GM12891 (cell line): ENCODE results near the gene BOK.

ENCODE experiments used
- POLR2AphosphoS5 ChIP-seq: IDR thresholded peaks from 2 replicates; pipeline ENCODE4 v1.6.1; 2011; ENCODE audit warnings: low read depth, low read length, control low read depth
- TAF1 ChIP-seq: IDR thresholded peaks from 2 replicates; pipeline ENCODE4 v1.6.1; 2011; ENCODE audit warnings: low read depth, low read length, control low read depth

- TF ChIP-seq POLR2AphosphoS5 (no peak), TAF1 (no peak)
Observed at GRCh38 chr2:241570961-241571581, 12.5 kb downstream of the BOK start.
